SU-DHL-6 (cell line): ENCODE measurements around the gene CASKIN2.

Experiments used
- H2AFZ ChIP-seq: fragments of 200-600 bp; sonication (generic); 2 replicates; pipeline ENCODE4 v1.6.1; 2014; ENCODE audit warnings: low read depth, mild to moderate bottlenecking, moderate library complexity, mixed read lengths, antibody characterized with exemption, low read length; ENCODE audit not compliant: severe bottlenecking
- H3F3A ChIP-seq: fragments of 200-600 bp; shearing (Covaris generic); 2 replicates; pipeline ENCODE4 v1.6.0; 2016; ENCODE audit warnings: antibody characterized with exemption, mild to moderate bottlenecking; ENCODE audit not compliant: insufficient read depth
- H3K27ac ChIP-seq: fragments of 200-600 bp; sonication (generic); 2 replicates; pipeline ENCODE4 v1.5.1; 2016; ENCODE audit warnings: low read depth, mild to moderate bottlenecking, low read length, moderate library complexity, mixed read lengths
- H3K27me3 ChIP-seq: fragments of 200-600 bp; sonication (generic), shearing (Covaris generic); 2 replicates; pipeline ENCODE4 v1.6.0; 2014; ENCODE audit warnings: mild to moderate bottlenecking, low read length
- H3K36me3 ChIP-seq: fragments of 200-600 bp; sonication (generic); 2 replicates; pipeline ENCODE4 v1.6.1; 2014; ENCODE audit warnings: mild to moderate bottlenecking, low read length, mixed read lengths
- H3K4me2 ChIP-seq: fragments of 300-600, 200-600 bp; shearing (Covaris generic), sonication (generic); 2 replicates; pipeline ENCODE4 v1.6.0; 2014; ENCODE audit warnings: low read length, low read depth, mild to moderate bottlenecking; ENCODE audit not compliant: poor library complexity, severe bottlenecking
- H3K4me3 ChIP-seq: fragments of 200-600 bp; sonication (generic); 2 replicates; pipeline ENCODE4 v1.5.1; 2014; ENCODE audit warnings: antibody characterized with exemption, low read length, mild to moderate bottlenecking, mixed read lengths; ENCODE audit not compliant: insufficient read depth, poor library complexity, severe bottlenecking
- H3K79me2 ChIP-seq: fragments of 200-600 bp; sonication (generic); 2 replicates; pipeline ENCODE4 v1.6.1; 2014; ENCODE audit warnings: mild to moderate bottlenecking, low read length, moderate library complexity; ENCODE audit not compliant: insufficient read depth
- H3K9ac ChIP-seq: fragments of 200-600 bp; sonication (generic); 2 replicates; pipeline ENCODE4 v1.7.0; 2014; ENCODE audit warnings: mild to moderate bottlenecking, low read length
- H3K9me2 ChIP-seq: fragments of 200-600 bp; sonication (generic); replicated peaks from 2 replicates; pipeline ENCODE4 v1.6.1; 2014; ENCODE audit warnings: low read length; ENCODE audit not compliant: insufficient read depth
- H3K9me3 ChIP-seq: fragments of 200-600 bp; sonication (generic); 2 replicates; pipeline ENCODE4 v1.6.1; 2014; ENCODE audit warnings: low read length, mixed read lengths; ENCODE audit not compliant: insufficient read depth
- H4K20me1 ChIP-seq: fragments of 200-600 bp; sonication (generic); 2 replicates; pipeline ENCODE4 v1.6.1; 2014; ENCODE audit warnings: low read depth, mild to moderate bottlenecking, antibody characterized with exemption, low read length, moderate library complexity, mixed read lengths
- EZH2phosphoT487 ChIP-seq: fragments of 200-600 bp; sonication (generic), shearing (Covaris generic); conservative IDR thresholded peaks from 2 replicates; pipeline ENCODE4 v1.6.1; 2018; ENCODE audit warnings: mild to moderate bottlenecking, antibody characterized with exemption, low read length, moderate library complexity, mixed read lengths
- TF ChIP-seq, protein P1 (sequence below): fragments of 200-600 bp; sonication (generic); IDR thresholded peaks from one replicate; pipeline ENCODE4 v1.5.1; 2017; ENCODE audit warnings: antibody characterized with exemption, mild to moderate bottlenecking, low read length, moderate library complexity; ENCODE audit not compliant: insufficient read depth, poor library complexity, severe bottlenecking

Gene CASKIN2

DNA sequence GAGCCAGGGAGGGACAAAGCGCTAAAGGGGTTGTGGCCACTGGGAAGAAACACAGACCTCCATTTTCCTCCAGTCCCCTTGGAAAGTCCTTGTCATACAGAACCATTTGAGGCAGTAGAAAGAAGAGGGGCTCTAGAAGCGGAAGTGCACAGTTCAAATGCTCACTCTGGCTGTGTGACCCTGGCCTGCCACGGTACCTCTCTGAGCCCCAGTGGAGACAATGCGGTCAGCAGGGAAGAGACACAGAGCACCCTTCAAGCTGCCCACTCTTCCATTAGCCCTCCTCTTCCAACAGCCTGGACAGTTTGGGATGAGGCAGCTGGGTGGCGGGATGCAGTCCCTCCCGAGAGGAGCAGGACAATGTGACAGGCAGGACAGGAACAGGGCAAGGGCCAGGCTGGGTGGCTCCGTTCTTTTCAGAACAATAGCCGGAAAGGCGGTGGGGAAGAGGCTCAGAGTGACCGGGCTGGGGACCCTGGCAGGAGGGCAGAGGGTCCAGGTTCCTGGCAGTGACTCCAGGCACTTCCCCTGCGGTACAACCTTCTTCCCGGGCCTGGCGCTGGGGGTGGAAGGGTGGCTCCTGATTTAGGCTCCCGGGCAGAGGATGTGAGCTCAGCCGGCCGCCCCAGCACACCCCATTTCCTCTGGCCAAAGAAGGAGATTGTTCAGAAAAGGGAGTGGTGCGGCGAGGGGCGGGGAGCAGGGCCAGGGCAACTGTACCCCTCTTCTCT, 5.6 kb downstream of the CASKIN2 start:
- H3K9ac ChIP-seq = no peak overlapping the region
- H3K9me2 ChIP-seq = no peaks in the 10 kb centered on the region
- H3K36me3 ChIP-seq = no peaks in the 10 kb centered on the region
- H4K20me1 ChIP-seq = no peaks in the 10 kb centered on the region
- no peaks in the 10 kb centered on the region for H3K9me3 ChIP-seq
- no peak overlapping the region for H3K4me2 ChIP-seq
- no peaks in the 10 kb centered on the region for H3F3A ChIP-seq
- no peak overlapping the region for H3K27ac ChIP-seq
- H2AFZ ChIP-seq = no peak overlapping the region
- H3K27me3 ChIP-seq = no peaks in the 10 kb centered on the region
- TF ChIP-seq, protein P1, sequence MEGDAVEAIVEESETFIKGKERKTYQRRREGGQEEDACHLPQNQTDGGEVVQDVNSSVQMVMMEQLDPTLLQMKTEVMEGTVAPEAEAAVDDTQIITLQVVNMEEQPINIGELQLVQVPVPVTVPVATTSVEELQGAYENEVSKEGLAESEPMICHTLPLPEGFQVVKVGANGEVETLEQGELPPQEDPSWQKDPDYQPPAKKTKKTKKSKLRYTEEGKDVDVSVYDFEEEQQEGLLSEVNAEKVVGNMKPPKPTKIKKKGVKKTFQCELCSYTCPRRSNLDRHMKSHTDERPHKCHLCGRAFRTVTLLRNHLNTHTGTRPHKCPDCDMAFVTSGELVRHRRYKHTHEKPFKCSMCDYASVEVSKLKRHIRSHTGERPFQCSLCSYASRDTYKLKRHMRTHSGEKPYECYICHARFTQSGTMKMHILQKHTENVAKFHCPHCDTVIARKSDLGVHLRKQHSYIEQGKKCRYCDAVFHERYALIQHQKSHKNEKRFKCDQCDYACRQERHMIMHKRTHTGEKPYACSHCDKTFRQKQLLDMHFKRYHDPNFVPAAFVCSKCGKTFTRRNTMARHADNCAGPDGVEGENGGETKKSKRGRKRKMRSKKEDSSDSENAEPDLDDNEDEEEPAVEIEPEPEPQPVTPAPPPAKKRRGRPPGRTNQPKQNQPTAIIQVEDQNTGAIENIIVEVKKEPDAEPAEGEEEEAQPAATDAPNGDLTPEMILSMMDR = no peak
- no peak for TF ChIP-seq EZH2phosphoT487
- no peaks in the 10 kb centered on the region for H3K79me2 ChIP-seq
- H3K4me3 ChIP-seq = no peak overlapping the region

DNA sequence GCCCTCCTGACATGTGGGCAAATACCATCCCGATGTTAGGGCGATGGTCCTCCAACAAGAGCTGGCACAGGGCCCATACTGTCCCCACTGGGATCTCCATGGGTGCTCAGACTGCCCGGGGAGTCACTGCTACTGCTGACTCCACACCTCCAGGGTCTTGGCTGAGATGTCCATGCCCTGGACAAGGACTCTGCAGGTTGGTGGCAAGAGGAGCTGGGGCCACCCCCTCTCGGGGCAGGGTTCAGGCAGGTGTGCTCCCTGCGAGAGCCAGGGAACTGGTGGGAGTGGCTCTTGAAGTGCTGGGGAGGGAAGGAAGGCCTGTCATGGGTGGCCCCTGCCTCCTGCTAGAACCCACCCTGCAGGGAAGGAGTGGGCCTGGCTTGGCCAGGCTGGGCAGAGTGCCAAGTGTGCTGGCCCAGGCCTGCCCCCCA, 6.4 kb downstream of the CASKIN2 start:
- no peak overlapping the region for H3K4me2 ChIP-seq
- TF ChIP-seq, protein P1 = no peak
- TF ChIP-seq EZH2phosphoT487 = no peak
- no peak overlapping the region for H3K4me3 ChIP-seq
- H2AFZ ChIP-seq = no peak overlapping the region
- no peaks in the 10 kb centered on the region for H3F3A ChIP-seq
- H3K79me2 ChIP-seq = no peaks in the 10 kb centered on the region
- no peaks in the 10 kb centered on the region for H3K9me2 ChIP-seq
- H3K27ac ChIP-seq = no peak overlapping the region
- no peaks in the 10 kb centered on the region for H3K27me3 ChIP-seq
- H4K20me1 ChIP-seq = no peaks in the 10 kb centered on the region
- H3K36me3 ChIP-seq = no peaks in the 10 kb centered on the region
- H3K9ac ChIP-seq = no peak overlapping the region
- no peaks in the 10 kb centered on the region for H3K9me3 ChIP-seq

DNA sequence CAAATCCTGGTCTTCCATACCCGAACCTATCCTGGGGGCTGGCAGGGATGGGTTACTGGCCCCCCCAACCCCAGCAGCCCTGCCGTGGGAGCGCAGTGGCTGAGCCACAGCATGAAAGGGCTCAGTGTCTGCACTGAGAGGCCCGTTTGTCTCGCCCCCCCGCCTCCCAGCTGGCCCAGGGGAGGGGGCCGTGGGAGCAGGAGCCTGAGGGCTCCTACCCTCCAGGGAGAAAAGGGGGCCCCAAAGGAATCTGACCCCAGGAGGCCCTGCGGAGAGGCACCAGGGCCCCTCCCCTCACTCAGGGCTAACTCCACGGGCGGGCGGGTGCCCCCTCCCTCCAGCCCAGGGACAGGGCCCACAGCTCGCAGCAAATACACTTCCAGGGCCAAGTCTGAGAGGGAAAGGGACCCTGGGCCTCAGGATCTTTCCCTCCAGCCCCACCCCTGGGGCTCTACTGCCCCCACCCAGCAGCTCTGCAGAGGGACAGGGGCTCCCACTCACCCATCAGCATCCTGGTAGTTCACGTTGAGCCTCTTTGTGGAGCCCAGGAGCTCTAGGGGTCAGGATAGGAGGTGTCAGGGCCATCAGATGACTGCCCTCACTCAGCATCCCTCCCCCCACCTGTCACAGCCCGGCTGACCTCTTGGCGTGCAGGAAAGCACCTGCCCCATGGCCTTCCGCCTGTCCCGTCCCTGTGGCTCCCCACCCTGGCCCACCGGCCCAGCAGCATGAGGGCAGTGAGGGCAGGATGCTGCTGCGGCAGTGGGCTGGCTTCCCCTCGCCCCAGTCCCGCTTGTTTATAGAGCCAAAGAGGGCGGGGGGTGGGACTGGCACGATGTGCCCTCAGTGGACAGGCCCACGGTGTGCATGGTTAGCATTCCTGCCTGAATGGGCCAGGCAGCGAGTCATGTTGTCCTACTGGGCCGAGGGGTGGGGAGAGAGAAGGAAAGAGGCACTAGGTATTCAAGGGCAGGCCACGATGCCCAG, 7.3 kb downstream of the CASKIN2 start:
- H4K20me1 ChIP-seq = no peaks in the 10 kb centered on the region
- H3K27ac ChIP-seq = no peak overlapping the region
- no peak overlapping the region for H3K4me3 ChIP-seq
- H3K27me3 ChIP-seq = no peaks in the 10 kb centered on the region
- H3K36me3 ChIP-seq = no peaks in the 10 kb centered on the region
- no peaks in the 10 kb centered on the region for H3F3A ChIP-seq
- H3K79me2 ChIP-seq = no peaks in the 10 kb centered on the region
- TF ChIP-seq, protein P1 = no peak
- no peak for TF ChIP-seq EZH2phosphoT487
- no peaks in the 10 kb centered on the region for H3K9me3 ChIP-seq
- no peaks in the 10 kb centered on the region for H3K9me2 ChIP-seq
- H3K4me2 ChIP-seq = no peak overlapping the region
- no peak overlapping the region for H2AFZ ChIP-seq
- no peak overlapping the region for H3K9ac ChIP-seq
